ENCODE measurements around the gene MTOR. TPM values are rescaled to one million over a fixed set of nuclear protein-coding genes. Genes with fewer than 3 reads are reported as not detected.

The MTOR gene
- total and polyA plus RNA-seq, 2 of the 8 experiments (the other 6 are each of a cell fraction or from before 2014, with no cell fraction given): 44.2 to 76.8 TPM

- no peak for TF ChIP-seq CHD7 (IDR thresholded peaks at IDR 0.05; ENCODE audit: insufficient replicate concordance, low read length)
- TF ChIP-seq HDAC6 (IDR thresholded peaks at IDR 0.05; ENCODE audit: low read depth, low read length): no peak
- no peak for TF ChIP-seq SAP30 (IDR thresholded peaks at IDR 0.05; ENCODE audit: insufficient read depth, insufficient replicate concordance, low read length)
These were observed 82.0 kb downstream of the MTOR start (continued) for GRCh38 chr1:11180342-11180744.

Measured in H1 (cell line).